ENCODE results near the gene SCN7A. TPM values are rescaled to one million over a fixed set of nuclear protein-coding genes. Genes with fewer than 3 reads are reported as not detected.

SCN7A gene
- total and polyA plus RNA-seq, 4 donors: 6.1 to 178 (median 23.6) TPM

- Histone ChIP-seq H3K4me1 (ENCODE audit: control insufficient read depth in 5 of 5, insufficient read depth in 5 of 5, low read length in 5 of 5) (peaks cover 0 to 6% (median 0%) of the 10 kb centered on the region in 5 donors), H3K27ac (ENCODE audit: low read depth in 1 of 2, low read length in 1 of 2) (no peak overlapping the region), H3K4me3 (no peak overlapping the region), H3K9me3 (ENCODE audit: control insufficient read depth in 4 of 4, insufficient read depth in 3 of 4, low read length in 3 of 4) (no peaks in the 10 kb centered on the region), H3K36me3 (ENCODE audit: control insufficient read depth in 4 of 4, insufficient read depth in 4 of 4, low read length in 4 of 4) (no peaks in the 10 kb centered on the region), H3K9ac (ENCODE audit: insufficient read depth in 1 of 2, low read length in 2 of 2) (no peak overlapping the region), H3K27me3 (ENCODE audit: control insufficient read depth in 3 of 3, insufficient read depth in 3 of 3, low read length in 2 of 3) (no peaks in the 10 kb centered on the region)
- no peak for ATAC-seq (ENCODE audit: insufficient read depth, low FRiP score)
- no peak for TF ChIP-seq CTCF (IDR thresholded peaks at IDR 0.05; ENCODE audit: control extremely low read depth, extremely low read depth)
- no peak for DNase-seq
- WGBS, 2 donors: 49 to 69% methylated on average over 3 of the region's 3 CpGs
These were observed 27.1 kb upstream of the SCN7A start for GRCh38 chr2:166521155-166521554.

- no peak overlapping the region for H3K4me3 ChIP-seq
- no peaks in the 10 kb centered on the region for H3K9me3 ChIP-seq (ENCODE audit: control insufficient read depth in 4 of 4, insufficient read depth in 3 of 4, low read length in 3 of 4)
- no peak for DNase-seq
- no peak overlapping the region for H3K9ac ChIP-seq (ENCODE audit: insufficient read depth in 1 of 2, low read length in 2 of 2)
- no peak for ATAC-seq (ENCODE audit: insufficient read depth, low FRiP score)
- H3K36me3 ChIP-seq (ENCODE audit: control insufficient read depth in 4 of 4, insufficient read depth in 4 of 4, low read length in 4 of 4): no peaks in the 10 kb centered on the region
- no peaks in the 10 kb centered on the region for H3K27me3 ChIP-seq (ENCODE audit: control insufficient read depth in 3 of 3, insufficient read depth in 3 of 3, low read length in 2 of 3)
- H3K4me1 ChIP-seq (ENCODE audit: control insufficient read depth in 5 of 5, insufficient read depth in 5 of 5, low read length in 5 of 5): peaks cover 0 to 6% (median 0%) of the 10 kb centered on the region in 5 donors
- 67 to 69% methylated on average over 2 of the region's 2 CpGs for WGBS, 2 donors
- no peak for TF ChIP-seq CTCF (IDR thresholded peaks at IDR 0.05; ENCODE audit: control extremely low read depth, extremely low read depth)
- no peak overlapping the region for H3K27ac ChIP-seq (ENCODE audit: low read depth in 1 of 2, low read length in 1 of 2)
These were observed 26.6 kb upstream of the SCN7A start for GRCh38 chr2:166520604-166521003.

GRCh38 chr2:166519391-166519962 lies 25.4 kb upstream of the SCN7A start:
- Histone ChIP-seq H3K27me3 (ENCODE audit: control insufficient read depth in 3 of 3, insufficient read depth in 3 of 3, low read length in 2 of 3) (no peaks in the 10 kb centered on the region), H3K36me3 (ENCODE audit: control insufficient read depth in 4 of 4, insufficient read depth in 4 of 4, low read length in 4 of 4) (no peaks in the 10 kb centered on the region), H3K4me1 (ENCODE audit: control insufficient read depth in 5 of 5, insufficient read depth in 5 of 5, low read length in 5 of 5) (peaks cover 0 to 6% (median 0%) of the 10 kb centered on the region in 5 donors), H3K27ac (ENCODE audit: low read depth in 1 of 2, low read length in 1 of 2) (no peak overlapping the region), H3K9me3 (ENCODE audit: control insufficient read depth in 4 of 4, insufficient read depth in 3 of 4, low read length in 3 of 4) (no peaks in the 10 kb centered on the region), H3K4me3 (no peak overlapping the region), H3K9ac (ENCODE audit: insufficient read depth in 1 of 2, low read length in 2 of 2) (no peak overlapping the region)
- WGBS, 2 donors: 56 to 80% methylated on average over 10 of the region's 10 CpGs
- no peak for DNase-seq
- no peak for ATAC-seq (ENCODE audit: insufficient read depth, low FRiP score)
- no peak for TF ChIP-seq CTCF (IDR thresholded peaks at IDR 0.05; ENCODE audit: control extremely low read depth, extremely low read depth)

Measured in lung (tissue), 12 donors.